Trophoblast cell (in vitro differentiated cells and primary cell): ENCODE measurements around the gene ASIP. TPM values are rescaled to one million over a fixed set of nuclear protein-coding genes. Genes with fewer than 3 reads are reported as not detected.

ENCODE experiments used
- DNase-seq, 2 donors: peaks; one replicate each; pipeline ENCODE4 v3.0.0-alpha.2; 2016
- H2AFZ ChIP-seq: 2 replicates; pipeline ENCODE4 v1.6.1; 2013; ENCODE audit warnings: low read length, moderate library complexity, mild to moderate bottlenecking; ENCODE audit not compliant: insufficient read depth, poor library complexity
- H2AK5ac ChIP-seq: 2 replicates; pipeline ENCODE4 v1.6.1; 2013; ENCODE audit warnings: mild to moderate bottlenecking, low read length
- H2BK120ac ChIP-seq: 2 replicates; pipeline ENCODE4 v1.6.1; 2013; ENCODE audit warnings: low read length, mild to moderate bottlenecking, moderate library complexity; ENCODE audit not compliant: insufficient read depth, poor library complexity
- H2BK12ac ChIP-seq: 2 replicates; pipeline ENCODE4 v1.6.1; 2013; ENCODE audit warnings: mild to moderate bottlenecking, low read length, moderate library complexity
- H2BK5ac ChIP-seq: 2 replicates; pipeline ENCODE4 v1.6.1; 2013; ENCODE audit warnings: low read length, low read depth, moderate library complexity, mild to moderate bottlenecking; ENCODE audit not compliant: poor library complexity
- H3K14ac ChIP-seq: 2 replicates; pipeline ENCODE4 v1.6.1; 2013; ENCODE audit warnings: mild to moderate bottlenecking, low read length
- H3K18ac ChIP-seq: 2 replicates; pipeline ENCODE4 v1.6.1; 2013; ENCODE audit warnings: mild to moderate bottlenecking, low read length
- H3K23ac ChIP-seq: 2 replicates; pipeline ENCODE4 v1.6.1; 2013; ENCODE audit warnings: low read length
- H3K27ac ChIP-seq: 2 replicates; pipeline ENCODE4 v1.5.1; 2013; ENCODE audit warnings: low read depth, mild to moderate bottlenecking, inconsistent platforms, low read length, moderate library complexity
- H3K27me3 ChIP-seq: 2 replicates; pipeline ENCODE4 v1.6.1; 2013; ENCODE audit warnings: inconsistent platforms, mild to moderate bottlenecking, low read length, moderate library complexity; ENCODE audit not compliant: insufficient read depth
- H3K36me3 ChIP-seq, 2 experiments: 1 replicate in 1 of 2; 2 replicates in 1 of 2; pipeline ENCODE4 v1.6.1; 2013; ENCODE audit warnings: low read length in 2 of 2, mild to moderate bottlenecking in 2 of 2, moderate library complexity in 1 of 2; ENCODE audit not compliant: insufficient read depth in 2 of 2, control insufficient read depth in 1 of 2
- H3K4ac ChIP-seq: 2 replicates; pipeline ENCODE4 v1.6.1; 2013; ENCODE audit warnings: low read depth, mild to moderate bottlenecking, low read length, moderate library complexity
- H3K4me1 ChIP-seq, 2 experiments: 1 replicate in 1 of 2; 2 replicates in 1 of 2; pipeline ENCODE4 v1.6.1; 2013; ENCODE audit warnings: low read length in 2 of 2, mild to moderate bottlenecking in 2 of 2, moderate library complexity in 1 of 2; ENCODE audit not compliant: insufficient read depth in 2 of 2, control insufficient read depth in 1 of 2
- H3K4me2 ChIP-seq: 2 replicates; pipeline ENCODE4 v1.6.1; 2013; ENCODE audit warnings: inconsistent platforms, mild to moderate bottlenecking, low read length, moderate library complexity
- H3K4me3 ChIP-seq: 2 replicates; pipeline ENCODE4 v1.5.1; 2013; ENCODE audit warnings: mild to moderate bottlenecking, low read depth, low read length, inconsistent platforms
- H3K79me1 ChIP-seq: one replicate; pipeline ENCODE4 v1.6.1; 2013; ENCODE audit warnings: low read length
- H3K79me2 ChIP-seq: 2 replicates; pipeline ENCODE4 v1.6.1; 2013; ENCODE audit warnings: low read length, mild to moderate bottlenecking; ENCODE audit not compliant: control insufficient read depth, insufficient read depth, poor library complexity
- H3K9ac ChIP-seq: 2 replicates; pipeline ENCODE4 v1.6.1; 2013; ENCODE audit warnings: mild to moderate bottlenecking, low read length
- H3K9me3 ChIP-seq: 2 replicates; pipeline ENCODE4 v1.6.1; 2013; ENCODE audit warnings: low read depth, mild to moderate bottlenecking, control low read depth, inconsistent platforms, low read length; ENCODE audit not compliant: insufficient read depth
- H4K12ac ChIP-seq: 2 replicates; pipeline ENCODE4 v1.6.1; 2013; ENCODE audit warnings: low read depth, mild to moderate bottlenecking, low read length, moderate library complexity
- H4K8ac ChIP-seq: 2 replicates; pipeline ENCODE4 v1.6.1; 2013; ENCODE audit warnings: low read depth, mild to moderate bottlenecking, low read length, moderate library complexity
- H4K91ac ChIP-seq: one replicate; pipeline ENCODE4 v1.6.1; 2013; ENCODE audit warnings: low read depth, mild to moderate bottlenecking, low read length, moderate library complexity
- whole genome bisulfite sequencing: extraction: QIAGEN DNeasy Blood & Tissue Kit; methylation state at CpG from one replicate; pipeline ENCODE4 v1.1.7; 2013; ENCODE audit warnings: missing lambda C conversion rate; ENCODE audit not compliant: insufficient read length, insufficient coverage; ENCODE audit errors: extremely low coverage; 5-methylcytosine and 5-hydroxymethylcytosine counted together
- polyA plus RNA-seq: library from polyadenylated mRNA; stranded (reverse); fragments of 200-250 nt; gene quantifications from 2 replicates; pipeline ENCODE4 v1.2.3, GENCODE V29; 2013

Gene ASIP, protein sequence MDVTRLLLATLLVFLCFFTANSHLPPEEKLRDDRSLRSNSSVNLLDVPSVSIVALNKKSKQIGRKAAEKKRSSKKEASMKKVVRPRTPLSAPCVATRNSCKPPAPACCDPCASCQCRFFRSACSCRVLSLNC
- 0.11 TPM in 1 of 2 replicates, not detected in the other for polyA plus RNA-seq

DNA sequence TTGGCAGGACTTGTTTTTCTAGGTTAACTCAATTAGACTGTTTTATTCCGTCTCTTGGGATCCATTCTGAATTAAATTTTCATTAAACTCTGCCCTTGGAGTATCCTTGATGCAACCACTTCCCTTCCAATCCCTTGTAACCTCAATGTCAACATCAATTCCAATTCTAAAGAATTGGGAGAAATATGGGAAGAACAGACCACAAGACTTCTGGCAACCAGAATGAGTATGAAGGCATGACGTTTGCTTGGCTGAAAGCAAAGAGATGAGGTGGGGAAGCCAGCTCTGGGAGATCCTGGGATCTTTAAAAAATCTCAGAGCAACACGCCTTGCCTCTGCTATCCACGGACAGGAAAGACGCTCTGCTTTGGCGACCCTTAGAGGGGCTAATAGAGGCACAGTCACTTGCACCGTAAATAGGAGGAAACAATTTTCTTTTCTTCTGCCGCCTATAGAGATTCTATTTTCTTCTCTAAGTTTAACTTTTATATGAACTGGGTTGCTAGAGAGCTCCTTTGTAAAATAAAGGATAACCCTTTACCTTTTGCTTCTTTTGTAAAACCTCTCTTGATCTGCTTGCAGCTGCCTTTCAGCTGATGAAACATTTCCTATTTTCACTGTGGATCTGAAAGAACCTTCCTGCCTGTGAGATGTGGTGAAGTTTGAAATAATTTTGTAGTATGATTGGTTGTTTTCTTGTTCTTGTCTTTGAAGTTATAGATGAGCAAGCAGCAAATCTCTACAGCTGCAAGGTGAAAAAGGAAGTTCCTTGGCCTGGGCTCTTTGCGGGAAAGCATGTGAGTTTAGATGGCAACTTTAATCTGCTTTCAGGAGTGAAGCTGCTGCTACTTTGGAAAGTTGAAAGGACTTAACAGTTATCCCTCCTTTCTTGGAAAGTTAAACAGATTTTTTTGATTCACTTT lies at the start of gene ASIP:
Gene ASIP, plus strand, starts transcription at position 731 of the 923 bp plus-strand sequence. CDS start 18,952 bp downstream, outside the sequence.
- no CpG with 5 or more reads among the region's 9 CpGs for WGBS
- Histone ChIP-seq H3K4me3 (no peak within 1 kb of the TSS), H3K18ac (no peak within 1 kb of the TSS), H3K23ac (no peak within 1 kb of the TSS), H3K4me2 (no peak within 1 kb of the TSS), H4K8ac (no peak within 1 kb of the TSS), H3K27ac (no peak within 1 kb of the TSS), H3K4ac (no peak within 1 kb of the TSS), H3K9ac (no peak within 1 kb of the TSS), H3K79me1 (no peaks in the 10 kb centered on the region), H3K14ac (no peak within 1 kb of the TSS), H2BK120ac (no peak within 1 kb of the TSS), H2AFZ (no peak within 1 kb of the TSS), H4K12ac (no peak within 1 kb of the TSS), H3K36me3 (no peaks in the 10 kb centered on the region), H2BK12ac (no peak within 1 kb of the TSS), H2AK5ac (no peak within 1 kb of the TSS), H3K4me1 (no peaks in the 10 kb centered on the region), H3K27me3 (no peaks in the 10 kb centered on the region), H3K79me2 (no peaks in the 10 kb centered on the region), H3K9me3 (no peaks in the 10 kb centered on the region), H4K91ac (no peak within 1 kb of the TSS), H2BK5ac (no peak within 1 kb of the TSS)
- DNase-seq, result no peak

DNA sequence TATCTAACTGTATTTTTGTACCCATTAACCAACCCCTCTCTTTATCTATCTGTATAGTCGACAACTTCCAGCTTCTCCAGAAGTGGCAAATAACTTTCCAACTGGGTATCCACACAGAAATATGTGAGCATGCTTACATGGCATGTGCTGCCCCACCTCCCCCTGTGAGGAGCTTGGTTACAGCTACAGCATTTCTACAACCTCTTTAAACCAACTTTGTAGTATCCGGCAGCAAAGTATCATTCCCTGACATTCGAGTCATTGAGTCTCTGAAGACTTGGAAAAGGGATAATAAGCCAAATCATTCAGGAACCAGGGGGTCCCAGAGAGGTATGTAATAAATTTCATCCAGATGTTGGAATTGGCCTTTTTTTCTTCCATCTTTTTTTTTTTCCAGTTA lies 48.2 kb upstream of the ASIP start:
- no peak overlapping the region for H3K4ac ChIP-seq
- no peak overlapping the region for H2AK5ac ChIP-seq
- H4K91ac ChIP-seq, result no peak overlapping the region
- H3K4me2 ChIP-seq, result no peak overlapping the region
- no peak overlapping the region for H2BK5ac ChIP-seq
- no peak for DNase-seq
- H3K23ac ChIP-seq, result no peak overlapping the region
- H3K4me1 ChIP-seq, result peaks cover 0 to 4% of the 10 kb centered on the region in 2 experiments
- H3K9ac ChIP-seq, result no peak overlapping the region
- no peak overlapping the region for H2BK12ac ChIP-seq
- no peak overlapping the region for H4K8ac ChIP-seq
- H2AFZ ChIP-seq, result no peak overlapping the region
- WGBS, result no CpG with 5 or more reads among the region's 3 CpGs
- no peak overlapping the region for H4K12ac ChIP-seq
- no peak overlapping the region for H3K4me3 ChIP-seq
- H3K9me3 ChIP-seq, result no peaks in the 10 kb centered on the region
- H3K36me3 ChIP-seq, result no peaks in the 10 kb centered on the region
- H3K79me2 ChIP-seq, result no peaks in the 10 kb centered on the region
- no peak overlapping the region for H3K14ac ChIP-seq
- no peaks in the 10 kb centered on the region for H3K27me3 ChIP-seq
- no peaks in the 10 kb centered on the region for H3K79me1 ChIP-seq
- no peak overlapping the region for H2BK120ac ChIP-seq
- H3K27ac ChIP-seq, result no peak overlapping the region
- no peak overlapping the region for H3K18ac ChIP-seq

DNA sequence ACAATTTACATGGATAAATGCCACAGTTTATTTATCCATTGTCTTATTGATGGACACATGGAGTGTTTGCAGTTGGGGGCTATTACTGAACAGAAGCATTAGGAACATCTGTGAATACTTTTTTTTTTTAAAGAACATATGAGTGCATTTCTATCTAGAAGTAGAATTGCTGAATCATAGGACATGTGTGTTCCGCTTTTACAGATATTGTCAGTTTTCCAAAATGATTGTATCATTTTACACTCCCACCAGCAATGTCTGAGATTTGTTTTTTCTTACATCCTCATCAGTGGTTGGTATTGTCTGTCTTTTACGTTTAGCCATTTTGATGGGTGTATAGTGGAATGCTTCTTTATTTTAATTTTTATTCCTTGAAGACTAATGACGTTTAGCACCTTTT lies 42.0 kb upstream of the ASIP start:
- Histone ChIP-seq H2BK12ac (no peak overlapping the region), H3K79me1 (no peaks in the 10 kb centered on the region), H3K9ac (no peak overlapping the region), H3K36me3 (no peaks in the 10 kb centered on the region), H3K27ac (no peak overlapping the region), H3K4me2 (no peak overlapping the region), H2BK120ac (no peak overlapping the region), H3K79me2 (no peaks in the 10 kb centered on the region), H3K23ac (no peak overlapping the region), H2AK5ac (no peak overlapping the region), H3K27me3 (no peaks in the 10 kb centered on the region), H4K8ac (no peak overlapping the region), H3K4ac (no peak overlapping the region), H3K4me3 (no peak overlapping the region), H2AFZ (no peak overlapping the region), H4K91ac (no peak overlapping the region), H3K9me3 (no peaks in the 10 kb centered on the region), H3K14ac (no peak overlapping the region), H3K18ac (no peak overlapping the region), H2BK5ac (no peak overlapping the region), H4K12ac (no peak overlapping the region), H3K4me1 (peaks cover 0 to 4% of the 10 kb centered on the region in 2 experiments)
- no CpG with 5 or more reads among the region's 3 CpGs for WGBS
- no peak for DNase-seq

DNA sequence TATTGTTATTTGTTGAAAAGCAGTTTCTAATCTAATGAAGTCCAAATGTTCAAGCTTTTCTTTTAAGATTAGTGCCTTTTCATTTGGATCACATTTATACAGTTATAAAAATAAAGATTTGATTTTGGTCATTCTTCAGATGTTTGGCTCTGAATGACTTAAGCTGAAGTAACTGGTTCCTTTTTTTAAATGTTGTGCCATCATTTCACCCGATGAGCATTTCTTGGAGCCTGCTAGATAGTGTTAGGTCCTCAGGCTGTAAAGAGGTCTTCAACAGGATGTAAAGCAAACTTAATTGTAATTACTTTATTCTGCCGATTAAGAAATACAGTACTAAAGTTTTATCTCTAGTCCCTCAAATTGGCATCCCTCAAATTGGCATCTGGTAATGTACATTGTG lies 41.2 kb upstream of the ASIP start:
- Histone ChIP-seq H2BK120ac (no peak overlapping the region), H4K8ac (no peak overlapping the region), H3K27me3 (no peaks in the 10 kb centered on the region), H3K27ac (no peak overlapping the region), H2AK5ac (no peak overlapping the region), H4K91ac (no peak overlapping the region), H3K23ac (no peak overlapping the region), H3K18ac (no peak overlapping the region), H3K36me3 (no peaks in the 10 kb centered on the region), H3K4ac (no peak overlapping the region), H4K12ac (no peak overlapping the region), H2BK12ac (no peak overlapping the region), H3K9ac (no peak overlapping the region), H3K79me2 (no peaks in the 10 kb centered on the region), H3K14ac (no peak overlapping the region), H3K9me3 (no peaks in the 10 kb centered on the region), H3K4me3 (no peak overlapping the region), H2AFZ (no peak overlapping the region), H3K4me1 (peaks cover 0 to 2% of the 10 kb centered on the region in 2 experiments), H3K4me2 (no peak overlapping the region), H2BK5ac (no peak overlapping the region), H3K79me1 (no peaks in the 10 kb centered on the region)
- DNase-seq, result no peak
- no CpG with 5 or more reads among the region's 2 CpGs for WGBS
